WTC11 (cell line): ENCODE data around the gene SOWAHD.

ENCODE experiments used
- CTCF ChIP-seq: fragments of 200-600 bp; IDR thresholded peaks from 2 replicates; pipeline ENCODE4 v1.8.0; 2022; ENCODE audit warnings: antibody characterized with exemption
- GABPB1 ChIP-seq: sonication (generic); formaldehyde crosslinking; IDR thresholded peaks from 2 replicates; pipeline ENCODE4 v1.8.1; 2023; ENCODE audit warnings: mild to moderate bottlenecking, missing genetic modification reagents
- SP1 ChIP-seq: sonication (generic); formaldehyde crosslinking; conservative IDR thresholded peaks from 2 replicates; pipeline ENCODE4 v1.8.1; 2022; ENCODE audit warnings: missing genetic modification reagents
- ZNF138 ChIP-seq: sonication (generic); formaldehyde crosslinking; conservative IDR thresholded peaks from 2 replicates; pipeline ENCODE4 v1.8.1; 2022; ENCODE audit warnings: mild to moderate bottlenecking, moderate library complexity, missing genetic modification reagents

GRCh38 chrX:119708936-119709335, 49.5 kb upstream of the SOWAHD start:
- TF ChIP-seq SP1 (no peak), CTCF (no peak), GABPB1 (CRISPR knock-in tag) (no peak), ZNF138 (no peak)
